HG02973 (cell line): ENCODE results near the gene FAM149B1.

ENCODE experiments used
- ATAC-seq: cut with Tn5 transposase; IDR thresholded peaks from one replicate; pipeline ENCODE4 v1.9.1; 2021; ENCODE audit warnings: moderate library complexity; ENCODE audit not compliant: unreplicated experiment

FAM149B1 gene

DNA sequence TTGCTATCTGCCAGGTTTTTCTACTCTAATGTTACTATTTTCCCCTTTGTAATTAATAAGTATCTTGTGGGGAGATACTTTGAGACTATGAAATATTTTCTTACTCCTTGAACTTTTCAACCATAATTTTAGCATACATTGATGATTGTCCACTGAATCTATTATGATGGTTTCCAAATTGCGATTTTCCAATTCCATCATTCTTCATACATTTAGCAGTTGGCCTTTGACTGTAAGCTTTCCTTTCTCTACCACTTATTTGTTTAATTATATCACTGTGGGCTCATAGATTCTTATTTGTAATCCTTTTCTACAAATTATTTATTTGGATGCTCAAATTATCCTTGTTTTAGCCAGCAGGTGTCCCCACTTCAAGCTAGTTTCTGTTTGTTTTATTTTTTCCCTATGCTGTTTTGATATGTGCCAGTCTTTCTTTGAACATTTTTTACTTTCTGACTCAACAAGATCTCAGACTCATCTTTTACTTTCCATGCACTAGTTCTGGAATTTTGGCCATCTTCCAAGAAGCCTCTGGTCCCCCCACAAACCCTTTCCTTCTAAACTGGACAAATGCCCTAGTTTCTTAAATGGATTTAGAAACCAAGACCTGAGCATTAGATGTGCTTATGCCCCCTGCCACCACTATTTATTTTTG lies 95.9 kb downstream of the FAM149B1 start:
- ATAC-seq, result no peak

DNA sequence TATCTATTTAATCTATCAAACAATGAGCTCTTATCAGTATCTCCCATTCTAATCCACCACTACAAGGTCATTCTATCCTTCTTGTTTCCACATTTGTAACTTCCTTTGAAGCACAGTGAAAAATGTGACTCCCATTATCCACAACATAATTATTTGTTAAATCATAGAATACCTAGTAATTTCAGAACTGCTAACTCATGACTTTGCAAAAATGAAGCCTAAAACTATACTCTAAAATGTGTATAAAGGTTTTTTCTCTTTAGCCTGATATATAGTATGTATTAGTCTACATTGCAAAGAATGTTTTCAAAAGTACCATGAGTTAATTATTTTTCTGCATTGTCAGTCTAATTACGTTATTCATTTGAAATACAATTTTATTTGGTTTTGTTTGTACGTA lies 96.5 kb downstream of the FAM149B1 start:
- ATAC-seq, result no peak

- ATAC-seq, result no peak
Measured at GRCh38 chr10:73281097-73281496, 113.2 kb downstream of the FAM149B1 start.

- no peak for ATAC-seq
Measured at GRCh38 chr10:73287441-73287840, 119.5 kb downstream of the FAM149B1 start.

GRCh38 chr10:73289958-73290357 lies 122.0 kb downstream of the FAM149B1 start:
- no peak for ATAC-seq

GRCh38 chr10:73293461-73293860 lies 125.5 kb downstream of the FAM149B1 start:
- ATAC-seq, result no peak
